Tibial nerve (tissue), 3 donors: ENCODE data around the gene TMEM144.

Source experiments
- CTCF ChIP-seq, 5 experiments: fragments of 200-600 bp in 3 of 5; fragments of 450-650 bp in 2 of 5; sonication (generic) in 3 of 5; IDR thresholded peaks; one replicate each; pipeline ENCODE4 v1.5.1; 2016 to 2019; ENCODE audit warnings: antibody characterized with exemption in 5 of 5, mild to moderate bottlenecking in 3 of 5, moderate library complexity in 2 of 5
- POLR2A ChIP-seq, 2 donors: fragments of 450-650 bp; IDR thresholded peaks; one replicate each; pipeline ENCODE4 v1.6.1; 2017; ENCODE audit warnings: antibody characterized with exemption in 2 of 2, mild to moderate bottlenecking in 2 of 2, moderate library complexity in 2 of 2

GRCh38 chr4:158201876-158202275 is 8.4 kb upstream of the TMEM144 start:
- TF ChIP-seq CTCF (IDR thresholded peaks at IDR 0.05), result no peak
- no peak for TF ChIP-seq POLR2A (IDR thresholded peaks at IDR 0.05)
